ENCODE results near the gene FNDC4.
"Not testable (repeated sequence)": the region's sequence is repeated elsewhere in the genome, so short reads cannot be mapped to it uniquely, and the experiment has no call there.

The FNDC4 gene, protein sequence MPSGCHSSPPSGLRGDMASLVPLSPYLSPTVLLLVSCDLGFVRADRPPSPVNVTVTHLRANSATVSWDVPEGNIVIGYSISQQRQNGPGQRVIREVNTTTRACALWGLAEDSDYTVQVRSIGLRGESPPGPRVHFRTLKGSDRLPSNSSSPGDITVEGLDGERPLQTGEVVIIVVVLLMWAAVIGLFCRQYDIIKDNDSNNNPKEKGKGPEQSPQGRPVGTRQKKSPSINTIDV

DNA sequence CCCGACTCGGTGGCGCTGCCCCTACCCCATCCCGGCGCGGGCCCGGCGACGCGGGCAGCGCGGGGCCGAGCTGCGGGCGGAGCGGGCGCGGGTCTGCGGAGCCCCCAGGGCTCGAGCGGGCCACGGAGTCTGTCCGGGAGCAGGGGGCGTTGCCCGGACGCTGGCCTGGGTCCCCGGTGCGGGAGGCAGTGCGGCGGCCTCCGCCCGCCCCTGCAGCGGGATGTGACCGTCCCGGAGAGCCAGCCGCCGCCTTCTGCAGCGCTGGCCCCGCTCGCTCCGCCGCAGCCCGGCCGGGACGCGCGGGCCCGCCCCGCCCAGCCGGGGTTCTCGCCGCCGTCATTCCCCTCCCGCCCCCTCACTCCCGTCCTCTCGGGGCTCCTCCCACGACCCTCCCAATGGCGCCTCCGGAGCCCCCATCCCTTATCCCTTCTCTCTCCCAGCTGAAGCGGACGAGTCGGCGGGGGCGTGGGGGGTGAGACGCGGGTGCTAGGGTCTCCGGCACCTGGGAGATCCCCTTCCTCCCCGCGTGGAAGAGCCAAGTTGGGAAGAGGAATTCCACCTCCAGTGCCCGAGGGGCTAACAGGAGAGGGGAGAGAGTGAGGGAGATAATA, at the start of gene FNDC4:
Gene FNDC4, minus strand, starts transcription at position 257 of the 611 bp plus-strand sequence. CDS start 521 bp downstream, outside the sequence.
- no peaks in the 10 kb centered on the region for H3K9me3 Mint-ChIP-seq
- H3K27ac Mint-ChIP-seq (ENCODE audit: low read depth), result no peak within 1 kb of the TSS
- peaks cover 67% of the 10 kb centered on the region for H3K27me3 Mint-ChIP-seq
- H3K36me3 Mint-ChIP-seq (ENCODE audit: insufficient read depth), result peaks cover 1% of the 10 kb centered on the region
- no peak for DNase-seq (ENCODE audit: low spot score in 2 of 2)
- peak; percentile 57 for ATAC-seq (replicated peaks; ENCODE audit: extremely low read depth, poor library complexity, severe bottlenecking)
- H3K4me3 Mint-ChIP-seq, result peak within 1 kb of the TSS; percentile 78
- peaks cover 12% of the 10 kb centered on the region for H3K4me1 Mint-ChIP-seq

DNA sequence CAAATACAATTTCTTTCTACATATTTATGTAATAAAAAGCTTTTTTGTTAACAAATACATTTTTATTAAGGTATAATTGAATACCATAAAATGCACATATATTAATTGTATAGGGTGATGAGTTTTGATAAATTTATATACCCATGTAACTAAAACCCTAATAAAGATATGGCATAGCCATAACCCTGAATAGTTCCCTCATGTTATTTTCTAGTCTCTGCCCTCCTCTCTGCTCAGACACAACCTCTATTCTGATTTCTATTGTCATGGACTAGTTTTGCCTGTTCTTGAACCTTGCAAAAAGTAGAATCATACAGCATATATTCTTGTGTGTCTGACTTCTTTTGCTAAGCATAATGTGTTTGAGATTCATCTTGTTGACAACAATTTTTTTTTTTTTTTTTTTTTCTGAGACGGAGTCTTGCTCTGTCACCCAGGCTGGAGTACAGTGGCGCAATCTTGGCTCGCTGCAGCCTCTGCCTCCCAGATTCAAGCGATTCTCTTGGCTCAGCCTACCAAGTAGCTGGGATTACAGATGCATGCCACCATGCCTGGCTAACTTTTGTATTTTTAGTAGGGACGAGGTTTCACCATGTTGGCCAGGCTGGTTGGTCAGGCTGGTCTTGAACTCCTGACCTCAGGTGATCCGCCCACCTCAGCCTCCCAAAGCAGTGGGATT, 49.3 kb upstream of the FNDC4 start:
- no peak overlapping the region for H3K4me3 Mint-ChIP-seq
- H3K36me3 Mint-ChIP-seq (ENCODE audit: insufficient read depth), result no peaks in the 10 kb centered on the region
- DNase-seq (ENCODE audit: low spot score in 2 of 2), result no peak
- no peak for ATAC-seq (replicated peaks; ENCODE audit: extremely low read depth, poor library complexity, severe bottlenecking)
- no peak overlapping the region for H3K27ac Mint-ChIP-seq (ENCODE audit: low read depth)
- no peaks in the 10 kb centered on the region for H3K9me3 Mint-ChIP-seq
- no peaks in the 10 kb centered on the region for H3K4me1 Mint-ChIP-seq
- H3K27me3 Mint-ChIP-seq, result no peaks in the 10 kb centered on the region

DNA sequence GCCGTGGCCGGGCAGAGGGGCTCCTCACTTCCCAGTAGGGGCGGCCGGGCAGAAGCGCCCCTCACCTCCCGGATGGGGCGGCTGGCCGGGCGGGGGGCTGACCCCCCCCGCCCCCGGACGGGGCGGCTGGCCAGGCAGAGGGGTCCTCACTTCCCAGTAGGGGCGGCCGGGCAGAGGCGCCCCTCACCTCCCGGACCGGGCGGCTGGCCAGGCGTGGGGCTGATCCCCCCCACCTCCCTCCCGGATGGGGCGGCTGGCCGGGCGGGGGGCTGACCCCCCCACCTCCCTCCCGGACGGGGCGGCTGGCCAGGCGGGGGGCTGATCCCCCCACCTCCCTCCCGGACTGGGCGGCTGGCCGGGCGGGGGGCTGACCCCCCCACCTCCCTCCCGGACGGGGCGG, 44.6 kb upstream of the FNDC4 start:
- H3K9me3 Mint-ChIP-seq; H3K4me3 Mint-ChIP-seq; H3K27ac Mint-ChIP-seq (ENCODE audit: low read depth); H3K36me3 Mint-ChIP-seq (ENCODE audit: insufficient read depth); H3K4me1 Mint-ChIP-seq; DNase-seq (ENCODE audit: low spot score in 2 of 2); ATAC-seq (replicated peaks; ENCODE audit: extremely low read depth, poor library complexity, severe bottlenecking): not testable (repeated sequence)
- peaks cover 24% of the 10 kb centered on the region for H3K27me3 Mint-ChIP-seq

DNA sequence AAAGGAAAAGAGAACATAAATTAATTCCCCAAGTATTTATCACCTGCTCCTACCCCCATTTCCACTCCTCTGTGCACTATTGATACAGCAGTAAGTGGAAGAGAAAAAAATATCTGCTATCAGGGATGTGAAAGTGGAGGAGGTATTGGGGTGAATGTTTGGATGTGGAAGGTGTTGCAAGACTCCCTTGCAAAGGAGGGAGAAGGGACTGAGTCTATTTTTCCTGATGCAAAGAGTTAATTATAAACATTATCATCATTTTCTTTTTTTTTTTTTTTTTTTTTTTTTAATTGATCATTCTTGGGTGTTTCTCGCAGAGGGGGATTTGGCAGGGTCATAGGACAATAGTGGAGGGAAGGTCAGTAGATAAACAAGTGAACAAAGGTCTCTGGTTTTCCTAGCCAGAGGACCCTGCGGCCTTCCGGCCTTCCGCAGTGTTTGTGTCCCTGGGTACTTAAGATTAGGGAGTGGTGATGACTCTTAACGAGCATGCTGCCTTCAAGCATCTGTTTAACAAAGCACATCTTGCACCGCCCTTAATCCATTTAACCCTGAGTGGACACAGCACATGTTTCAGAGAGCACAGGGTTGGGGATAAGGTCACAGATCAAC, 43.9 kb upstream of the FNDC4 start:
- peaks cover 24% of the 10 kb centered on the region for H3K27me3 Mint-ChIP-seq
- not testable (repeated sequence) for H3K9me3 Mint-ChIP-seq; H3K4me1 Mint-ChIP-seq; H3K36me3 Mint-ChIP-seq (ENCODE audit: insufficient read depth); H3K4me3 Mint-ChIP-seq; ATAC-seq (replicated peaks; ENCODE audit: extremely low read depth, poor library complexity, severe bottlenecking); H3K27ac Mint-ChIP-seq (ENCODE audit: low read depth); DNase-seq (ENCODE audit: low spot score in 2 of 2)

DNA sequence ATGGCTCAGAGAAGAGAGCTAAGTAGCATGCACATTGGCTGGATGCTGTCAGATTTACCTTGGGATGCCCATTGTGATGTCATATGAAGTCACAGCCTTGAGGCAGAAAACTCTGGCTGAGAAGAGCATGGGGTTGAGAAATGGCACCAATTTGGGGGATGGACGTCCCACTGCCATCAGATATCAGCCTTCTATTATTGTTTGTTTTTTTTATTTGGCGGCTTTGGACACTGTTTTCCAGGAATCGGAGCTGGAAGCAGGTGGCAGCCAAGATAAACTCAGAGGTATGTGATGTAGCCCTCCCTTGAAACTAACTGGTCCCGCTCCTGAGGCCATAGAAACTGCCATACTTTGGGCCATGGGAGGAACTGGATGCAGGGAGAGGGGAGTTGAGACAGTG, 42.3 kb upstream of the FNDC4 start:
- Mint-ChIP-seq H3K27me3 (peaks cover 24% of the 10 kb centered on the region), H3K4me3 (no peak overlapping the region), H3K36me3 (ENCODE audit: insufficient read depth) (no peaks in the 10 kb centered on the region), H3K9me3 (no peaks in the 10 kb centered on the region), H3K4me1 (no peaks in the 10 kb centered on the region), H3K27ac (ENCODE audit: low read depth) (no peak overlapping the region)
- DNase-seq (ENCODE audit: low spot score in 2 of 2), result no peak
- no peak for ATAC-seq (replicated peaks; ENCODE audit: extremely low read depth, poor library complexity, severe bottlenecking)

DNA sequence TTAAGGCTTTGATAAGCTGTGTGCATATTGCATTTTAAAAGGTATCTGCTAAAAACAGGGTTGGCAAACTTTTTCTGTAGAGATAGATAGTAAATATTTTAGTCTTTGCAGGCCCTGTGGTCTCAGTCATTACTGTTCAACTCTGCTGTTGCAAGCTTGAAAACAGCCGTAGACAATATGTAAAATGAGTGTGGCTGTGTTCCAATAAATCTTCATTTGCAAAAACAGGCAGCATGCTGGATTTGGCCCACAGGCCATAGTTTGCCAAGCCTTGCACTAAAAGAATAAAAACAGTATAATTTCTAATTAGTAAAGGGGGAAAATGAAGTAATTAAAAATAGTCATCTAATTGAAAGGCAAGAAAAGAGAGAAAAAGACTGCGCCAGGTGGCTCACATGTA, 37.0 kb upstream of the FNDC4 start:
- ATAC-seq (replicated peaks; ENCODE audit: extremely low read depth, poor library complexity, severe bottlenecking) (no peak), DNase-seq (ENCODE audit: low spot score in 2 of 2) (no peak)
- peaks cover 30% of the 10 kb centered on the region for H3K27me3 Mint-ChIP-seq
- H3K9me3 Mint-ChIP-seq, result no peaks in the 10 kb centered on the region
- H3K4me3 Mint-ChIP-seq, result no peak overlapping the region
- no peaks in the 10 kb centered on the region for H3K36me3 Mint-ChIP-seq (ENCODE audit: insufficient read depth)
- no peaks in the 10 kb centered on the region for H3K4me1 Mint-ChIP-seq
- H3K27ac Mint-ChIP-seq (ENCODE audit: low read depth), result no peak overlapping the region

DNA sequence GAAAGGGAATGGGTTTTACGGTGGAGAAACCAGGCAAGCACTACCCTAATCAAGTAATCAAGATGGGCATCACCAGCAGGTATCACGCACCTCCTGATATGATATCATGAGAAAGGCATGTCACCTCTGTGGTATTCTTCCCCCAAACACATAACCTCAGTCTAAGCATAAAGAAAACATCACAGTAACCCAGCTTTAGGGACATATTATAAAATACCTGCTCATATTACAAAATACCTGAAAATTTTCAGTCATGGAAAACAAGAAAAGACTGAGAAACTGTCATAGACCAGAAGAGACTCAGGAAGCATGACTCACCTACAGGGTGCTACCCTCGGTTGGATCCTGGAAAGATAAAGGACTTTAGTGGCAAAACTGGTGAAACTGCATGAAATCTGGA, 32.2 kb upstream of the FNDC4 start:
- Mint-ChIP-seq H3K27me3 (peaks cover 69% of the 10 kb centered on the region), H3K9me3 (no peaks in the 10 kb centered on the region), H3K4me3 (no peak overlapping the region), H3K27ac (ENCODE audit: low read depth) (no peak overlapping the region), H3K36me3 (ENCODE audit: insufficient read depth) (no peaks in the 10 kb centered on the region), H3K4me1 (no peaks in the 10 kb centered on the region)
- no peak for ATAC-seq (replicated peaks; ENCODE audit: extremely low read depth, poor library complexity, severe bottlenecking)
- DNase-seq (ENCODE audit: low spot score in 2 of 2), result no peak

DNA sequence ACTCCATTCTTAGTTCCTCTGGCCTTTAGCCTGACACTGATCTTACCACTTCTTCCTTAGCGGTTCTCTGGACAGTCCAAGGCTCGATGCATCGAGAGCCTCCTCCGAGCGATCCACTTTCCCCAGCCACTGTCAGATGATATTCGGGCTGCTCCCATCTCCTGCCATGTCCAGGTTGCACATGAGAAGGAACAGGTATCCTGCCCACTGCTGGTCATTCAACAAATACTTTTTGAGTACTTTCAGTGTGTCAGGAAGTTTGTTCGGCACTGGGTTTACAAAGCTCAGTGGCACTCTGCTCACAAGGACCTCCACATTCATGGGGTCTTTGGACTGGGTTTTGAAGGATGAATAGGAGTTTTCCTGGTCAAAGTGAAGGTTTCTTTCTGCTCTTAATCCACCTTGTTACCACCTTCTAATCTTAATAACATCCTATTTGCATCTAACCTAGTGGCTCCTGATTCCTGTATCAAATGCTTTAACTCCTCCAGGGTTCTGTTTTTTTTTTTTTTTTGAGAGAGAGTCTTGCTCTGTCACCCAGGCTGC, 27.5 kb upstream of the FNDC4 start:
- Mint-ChIP-seq H3K9me3 (no peaks in the 10 kb centered on the region), H3K4me1 (no peaks in the 10 kb centered on the region), H3K27ac (ENCODE audit: low read depth) (no peak overlapping the region), H3K36me3 (ENCODE audit: insufficient read depth) (no peaks in the 10 kb centered on the region), H3K27me3 (peaks cover 77% of the 10 kb centered on the region), H3K4me3 (no peak overlapping the region)
- DNase-seq (ENCODE audit: low spot score in 2 of 2) (no peak), ATAC-seq (replicated peaks; ENCODE audit: extremely low read depth, poor library complexity, severe bottlenecking) (no peak)

DNA sequence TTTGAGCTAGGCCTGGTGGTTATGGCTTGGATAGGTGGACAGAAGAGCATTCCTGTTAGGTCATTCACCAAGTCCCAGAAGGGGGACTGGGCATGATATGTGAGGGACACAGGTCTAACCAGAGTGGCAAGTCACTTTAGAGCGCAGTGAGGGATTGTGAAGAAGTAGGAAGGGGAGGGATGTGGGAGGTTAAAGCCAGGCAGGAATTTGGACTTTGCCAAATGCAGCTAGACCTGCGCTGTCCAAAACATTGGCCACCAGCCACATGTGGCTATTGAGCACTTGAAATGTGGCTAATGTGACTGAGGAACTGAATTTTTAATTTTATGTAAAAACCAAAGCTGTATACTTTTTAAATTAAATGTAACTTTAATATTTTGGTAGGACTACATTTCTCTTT, 25.3 kb upstream of the FNDC4 start:
- H3K9me3 Mint-ChIP-seq, result no peaks in the 10 kb centered on the region
- H3K27me3 Mint-ChIP-seq, result peaks cover 60% of the 10 kb centered on the region
- H3K36me3 Mint-ChIP-seq (ENCODE audit: insufficient read depth), result no peaks in the 10 kb centered on the region
- H3K4me1 Mint-ChIP-seq, result no peaks in the 10 kb centered on the region
- DNase-seq (ENCODE audit: low spot score in 2 of 2) (no peak), ATAC-seq (replicated peaks; ENCODE audit: extremely low read depth, poor library complexity, severe bottlenecking) (no peak)
- H3K27ac Mint-ChIP-seq (ENCODE audit: low read depth), result no peak overlapping the region
- H3K4me3 Mint-ChIP-seq, result no peak overlapping the region

DNA sequence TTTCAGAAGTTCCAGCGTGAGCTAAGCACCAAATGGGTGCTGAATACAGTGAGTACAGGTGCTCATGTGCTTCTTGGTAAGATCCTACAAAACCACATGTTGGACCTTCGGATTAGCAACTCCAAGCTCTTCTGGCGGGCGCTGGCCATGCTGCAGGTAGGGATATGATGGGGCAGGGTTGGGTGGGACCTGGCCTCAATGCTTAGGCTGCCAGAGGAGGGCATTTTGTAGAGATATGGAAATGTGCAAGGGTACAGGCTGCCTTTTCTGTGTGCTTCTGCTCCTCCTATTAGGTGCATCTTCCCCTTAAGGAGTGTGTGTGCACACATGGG, 23.7 kb upstream of the FNDC4 start:
- no peak for ATAC-seq (replicated peaks; ENCODE audit: extremely low read depth, poor library complexity, severe bottlenecking)
- Mint-ChIP-seq H3K4me3 (no peak overlapping the region), H3K36me3 (ENCODE audit: insufficient read depth) (no peaks in the 10 kb centered on the region)

DNA sequence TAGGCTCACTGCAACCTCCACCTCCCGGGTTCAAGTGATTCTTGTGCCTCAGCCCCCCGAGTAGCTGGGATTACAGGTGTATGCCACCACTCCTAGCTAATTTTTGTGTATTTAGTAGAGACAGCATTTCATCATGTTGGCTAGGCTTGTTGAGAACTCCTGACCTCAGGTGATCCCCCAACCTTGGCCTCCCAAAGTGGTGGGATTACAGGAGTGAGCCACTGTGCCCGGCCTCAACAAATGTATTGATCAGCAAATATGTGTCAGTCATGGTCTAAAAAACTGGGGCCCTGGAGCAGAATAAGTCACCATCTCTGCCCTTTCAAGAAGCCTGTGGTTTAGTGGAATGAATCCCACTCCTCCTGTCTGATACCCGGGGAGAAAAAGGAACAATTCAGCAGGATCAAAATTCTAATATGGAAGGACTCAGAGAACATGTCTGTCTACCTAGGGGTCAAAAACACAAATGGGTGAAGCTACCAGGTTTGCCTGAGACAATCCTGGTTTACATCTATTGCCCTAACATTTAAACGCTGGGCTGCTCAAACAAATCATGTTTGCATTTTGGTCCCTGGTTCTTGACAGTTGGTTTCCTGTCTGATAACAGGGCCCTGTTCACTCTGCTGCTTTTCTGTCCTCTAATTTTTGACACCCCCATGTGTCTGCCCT, 23.2 kb upstream of the FNDC4 start:
- ATAC-seq (replicated peaks; ENCODE audit: extremely low read depth, poor library complexity, severe bottlenecking), result no peak
- Mint-ChIP-seq H3K4me1 (no peaks in the 10 kb centered on the region), H3K36me3 (ENCODE audit: insufficient read depth) (no peaks in the 10 kb centered on the region), H3K27ac (ENCODE audit: low read depth) (no peak overlapping the region), H3K9me3 (no peaks in the 10 kb centered on the region), H3K4me3 (no peak overlapping the region), H3K27me3 (peaks cover 54% of the 10 kb centered on the region)
- DNase-seq (ENCODE audit: low spot score in 2 of 2), result no peak

More for the DNA sequence above, 23.7 kb upstream of the FNDC4 start:
- DNase-seq (ENCODE audit: low spot score in 2 of 2), result no peak
- Mint-ChIP-seq H3K27ac (ENCODE audit: low read depth) (no peak overlapping the region), H3K27me3 (peaks cover 54% of the 10 kb centered on the region), H3K4me1 (no peaks in the 10 kb centered on the region), H3K9me3 (no peaks in the 10 kb centered on the region)

DNA sequence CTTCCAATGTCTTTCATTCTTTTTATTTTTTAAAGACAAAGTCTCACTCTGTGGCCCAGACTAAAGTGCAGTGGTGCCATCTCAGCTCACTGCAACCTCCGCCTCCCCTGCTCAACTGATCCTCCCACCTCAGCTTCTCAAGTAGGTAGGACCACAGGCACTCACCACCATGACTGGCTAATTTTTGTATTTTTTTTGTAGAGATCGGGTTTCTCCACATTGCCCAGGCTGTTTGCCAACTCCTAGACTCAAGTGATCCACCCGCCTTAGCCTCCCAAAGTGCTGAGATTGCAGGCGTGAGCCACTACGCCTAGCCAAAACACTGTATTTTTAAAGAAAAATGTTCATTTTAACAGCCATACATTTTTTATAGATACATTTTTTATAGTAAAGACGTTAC, 14.3 kb upstream of the FNDC4 start:
- ATAC-seq (replicated peaks; ENCODE audit: extremely low read depth, poor library complexity, severe bottlenecking), result no peak
- no peak for DNase-seq (ENCODE audit: low spot score in 2 of 2)
- H3K36me3 Mint-ChIP-seq (ENCODE audit: insufficient read depth), result no peaks in the 10 kb centered on the region
- H3K27me3 Mint-ChIP-seq, result peaks cover 25% of the 10 kb centered on the region
- H3K27ac Mint-ChIP-seq (ENCODE audit: low read depth), result no peak overlapping the region
- no peak overlapping the region for H3K4me3 Mint-ChIP-seq
- H3K4me1 Mint-ChIP-seq, result no peaks in the 10 kb centered on the region
- H3K9me3 Mint-ChIP-seq, result no peaks in the 10 kb centered on the region

All from central memory CD8-positive, alpha-beta T cell (primary cell).